Endodermal cell (in vitro differentiated cells): ENCODE measurements around the gene SUGP2. TPM values are rescaled to one million over a fixed set of nuclear protein-coding genes. Genes with fewer than 3 reads are reported as not detected.

Source experiments
- DNase-seq: peaks from one replicate; pipeline ENCODE4 v3.0.0-alpha.2; 2017
- H3K27ac ChIP-seq: 2 replicates; pipeline ENCODE4 v1.5.1; 2013; ENCODE audit warnings: mild to moderate bottlenecking, low read depth, low read length, moderate library complexity
- H3K27me3 ChIP-seq: 2 replicates; pipeline ENCODE4 v1.6.1; 2013; ENCODE audit warnings: mild to moderate bottlenecking, low read length, moderate library complexity; ENCODE audit not compliant: insufficient read depth, control insufficient read depth, poor library complexity, severe bottlenecking
- H3K36me3 ChIP-seq: 2 replicates; pipeline ENCODE4 v1.7.0; 2013; ENCODE audit warnings: mild to moderate bottlenecking, low read length, moderate library complexity; ENCODE audit not compliant: control insufficient read depth, insufficient read depth
- H3K4me1 ChIP-seq: one replicate; pipeline ENCODE4 v1.7.0; 2013; ENCODE audit warnings: low read length; ENCODE audit not compliant: control insufficient read depth, insufficient read depth
- H3K4me3 ChIP-seq: 2 replicates; pipeline ENCODE4 v1.5.1; 2013; ENCODE audit warnings: mild to moderate bottlenecking, low read length, moderate library complexity
- H3K9ac ChIP-seq: 2 replicates; pipeline ENCODE4 v1.6.1; 2013; ENCODE audit warnings: mild to moderate bottlenecking, low read length, moderate library complexity; ENCODE audit not compliant: poor library complexity, severe bottlenecking; ENCODE audit errors: extremely low read depth
- H3K9me3 ChIP-seq: 2 replicates; pipeline ENCODE4 v1.6.1; 2013; ENCODE audit warnings: mild to moderate bottlenecking, low read length, moderate library complexity; ENCODE audit not compliant: control insufficient read depth
- H3K27ac Mint-ChIP-seq: 2 replicates; pipeline ENCODE4 v1.8.0; 2020; ENCODE audit warnings: mixed read lengths
- H3K27me3 Mint-ChIP-seq: 2 replicates; pipeline ENCODE4 v1.8.0; 2021; ENCODE audit warnings: mild to moderate bottlenecking, mixed read lengths; ENCODE audit not compliant: insufficient read depth
- H3K36me3 Mint-ChIP-seq: 2 replicates; pipeline ENCODE4 v1.8.0; 2020; ENCODE audit warnings: low read depth, mixed read lengths
- H3K4me1 Mint-ChIP-seq: 2 replicates; pipeline ENCODE4 v1.8.0; 2020; ENCODE audit warnings: mixed read lengths
- H3K4me3 Mint-ChIP-seq: 2 replicates; pipeline ENCODE4 v1.8.0; 2020; ENCODE audit warnings: mild to moderate bottlenecking, moderate library complexity, mixed read lengths
- H3K9me3 Mint-ChIP-seq: 2 replicates; pipeline ENCODE4 v1.8.0; 2020; ENCODE audit warnings: mild to moderate bottlenecking, mixed read lengths
- CTCF ChIP-seq: fragments of 200-600 bp; sonication (generic); conservative IDR thresholded peaks from 2 replicates; pipeline ENCODE4 v1.5.0; 2021; ENCODE audit warnings: antibody characterized with exemption, mild to moderate bottlenecking
- WGBS, 2 experiments: methylation state at CpG; one replicate each; pipeline versions ENCODE4 v1.1.5 to v1.1.7; 2013; ENCODE audit warnings: missing lambda C conversion rate in 2 of 2, mixed read lengths in 1 of 2; ENCODE audit not compliant: insufficient coverage in 1 of 2, insufficient read length in 1 of 2; 5-methylcytosine and 5-hydroxymethylcytosine counted together
- total RNA-seq, 2 donors: library from RNA; stranded (reverse); fragmentation: NEBNext Ultra II Directional in 1 of 2; extraction: Animal tissue kit (Norgen Biotek cat#: 25700) in 1 of 2; gene quantifications; 2 replicates in 1 of 2; 3 replicates in 1 of 2; pipeline ENCODE4 v1.2.1, GENCODE V29; 2021

The SUGP2 gene
- total RNA-seq, 2 donors from 2014 or later = 121 to 157 TPM

DNA sequence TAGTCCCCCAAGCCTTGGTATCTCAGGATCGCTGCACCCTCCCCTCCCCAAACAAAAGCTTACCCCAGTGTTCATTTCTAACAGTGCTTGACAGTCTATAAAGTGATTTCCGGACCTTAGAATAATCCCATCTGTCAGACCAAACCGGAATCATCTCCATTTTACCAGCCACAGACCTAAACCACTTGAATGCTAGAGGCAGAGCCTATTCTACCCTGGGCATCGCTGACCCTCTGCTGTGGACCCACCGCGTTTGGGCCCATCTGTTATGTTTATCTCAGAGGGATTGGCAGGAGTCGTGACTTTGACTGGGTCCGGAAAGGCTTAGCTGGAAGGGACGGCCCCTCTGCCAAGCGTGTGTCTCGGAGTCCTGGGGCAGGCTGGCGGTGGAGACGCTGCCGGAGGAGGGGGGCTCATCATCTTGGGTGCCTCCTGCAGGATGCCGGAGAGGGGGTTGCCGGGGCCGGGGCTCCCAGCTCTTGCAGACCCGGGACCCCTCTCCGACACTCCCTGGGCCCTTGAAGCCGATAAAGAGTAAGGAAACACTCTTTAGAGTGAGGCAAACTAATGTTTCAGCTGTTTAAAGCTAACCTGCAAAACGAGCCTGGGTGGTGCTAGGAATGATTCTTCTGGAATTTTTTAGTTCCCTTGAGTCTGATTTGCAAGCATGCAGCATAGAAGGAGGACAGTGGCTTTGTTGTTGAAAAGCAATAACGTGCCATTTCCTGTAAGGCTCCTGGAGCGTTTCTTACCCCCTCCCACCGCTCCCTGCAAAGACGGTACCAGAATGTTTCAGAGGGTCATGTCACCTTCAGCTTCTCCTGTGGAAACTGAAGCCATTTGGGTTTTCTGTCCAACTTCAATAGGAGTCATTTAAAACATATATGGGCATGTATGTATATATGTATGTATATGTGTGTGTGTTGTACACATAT is 31.8 kb upstream of the SUGP2 start:
- Mint-ChIP-seq H3K27ac (no peak overlapping the region), H3K36me3 (peaks cover 8% of the 10 kb centered on the region), H3K27me3 (peaks cover 40% of the 10 kb centered on the region), H3K4me1 (peaks cover 19% of the 10 kb centered on the region), H3K4me3 (peak overlapping the region; percentile 59), H3K9me3 (no peaks in the 10 kb centered on the region)
- H3K27me3 ChIP-seq = peaks cover 16% of the 10 kb centered on the region
- H3K27ac ChIP-seq = no peak overlapping the region
- peaks cover under 1% of the 10 kb centered on the region for H3K36me3 ChIP-seq
- peak; percentile 71 for DNase-seq
- TF ChIP-seq CTCF = no peak
- no peaks in the 10 kb centered on the region for H3K4me1 ChIP-seq
- H3K9ac ChIP-seq = no peak overlapping the region
- no peaks in the 10 kb centered on the region for H3K9me3 ChIP-seq
- WGBS, 2 experiments = 23 to 26% methylated on average over 17 to 25 of the region's 25 CpGs
- peak overlapping the region; percentile 78 for H3K4me3 ChIP-seq

DNA sequence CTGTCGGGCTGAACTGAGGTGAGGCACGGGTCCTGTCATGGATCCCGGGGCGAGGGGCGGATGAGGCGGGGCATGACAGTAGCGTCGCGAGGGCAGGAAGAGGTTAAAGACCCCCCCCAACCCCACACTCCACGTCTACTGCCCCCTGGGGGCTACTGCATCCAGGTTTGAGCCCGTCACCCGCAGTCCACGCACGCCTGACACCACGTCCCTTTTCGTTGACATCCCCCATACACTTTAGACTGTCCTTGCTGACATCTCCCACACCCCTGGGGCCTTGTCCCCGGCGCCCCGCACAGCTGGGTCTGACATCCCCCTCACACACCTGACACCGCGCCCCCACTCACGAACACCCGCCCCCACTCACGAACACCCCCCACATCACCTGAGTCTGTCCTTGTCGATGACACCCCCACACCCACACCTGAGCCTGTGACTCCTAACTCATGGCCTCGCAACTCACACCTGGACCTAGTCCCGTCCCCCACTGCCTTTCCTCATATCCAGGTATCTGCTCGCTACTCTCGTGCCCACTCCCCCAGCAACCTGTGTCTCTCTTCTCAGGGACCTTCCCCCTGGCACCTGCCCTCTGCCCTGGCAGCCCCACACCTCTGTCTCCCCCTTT is 30.9 kb upstream of the SUGP2 start:
- peaks cover 36% of the 10 kb centered on the region for H3K27me3 Mint-ChIP-seq
- H3K36me3 Mint-ChIP-seq = peaks cover 16% of the 10 kb centered on the region
- peak; percentile 49 for TF ChIP-seq CTCF
- peak overlapping the region; percentile 59 for H3K4me3 Mint-ChIP-seq
- H3K4me1 Mint-ChIP-seq = peaks cover 19% of the 10 kb centered on the region
- Histone ChIP-seq H3K4me1 (no peaks in the 10 kb centered on the region), H3K27me3 (peaks cover 16% of the 10 kb centered on the region), H3K9ac (peak overlapping the region; percentile 15), H3K27ac (no peak overlapping the region), H3K9me3 (no peaks in the 10 kb centered on the region), H3K36me3 (peaks cover 7% of the 10 kb centered on the region), H3K4me3 (peak overlapping the region; percentile 78)
- WGBS, 2 experiments = 14 to 46% methylated on average over 2 to 26 of the region's 29 CpGs
- H3K27ac Mint-ChIP-seq = no peak overlapping the region
- no peak for DNase-seq
- H3K9me3 Mint-ChIP-seq = no peaks in the 10 kb centered on the region

DNA sequence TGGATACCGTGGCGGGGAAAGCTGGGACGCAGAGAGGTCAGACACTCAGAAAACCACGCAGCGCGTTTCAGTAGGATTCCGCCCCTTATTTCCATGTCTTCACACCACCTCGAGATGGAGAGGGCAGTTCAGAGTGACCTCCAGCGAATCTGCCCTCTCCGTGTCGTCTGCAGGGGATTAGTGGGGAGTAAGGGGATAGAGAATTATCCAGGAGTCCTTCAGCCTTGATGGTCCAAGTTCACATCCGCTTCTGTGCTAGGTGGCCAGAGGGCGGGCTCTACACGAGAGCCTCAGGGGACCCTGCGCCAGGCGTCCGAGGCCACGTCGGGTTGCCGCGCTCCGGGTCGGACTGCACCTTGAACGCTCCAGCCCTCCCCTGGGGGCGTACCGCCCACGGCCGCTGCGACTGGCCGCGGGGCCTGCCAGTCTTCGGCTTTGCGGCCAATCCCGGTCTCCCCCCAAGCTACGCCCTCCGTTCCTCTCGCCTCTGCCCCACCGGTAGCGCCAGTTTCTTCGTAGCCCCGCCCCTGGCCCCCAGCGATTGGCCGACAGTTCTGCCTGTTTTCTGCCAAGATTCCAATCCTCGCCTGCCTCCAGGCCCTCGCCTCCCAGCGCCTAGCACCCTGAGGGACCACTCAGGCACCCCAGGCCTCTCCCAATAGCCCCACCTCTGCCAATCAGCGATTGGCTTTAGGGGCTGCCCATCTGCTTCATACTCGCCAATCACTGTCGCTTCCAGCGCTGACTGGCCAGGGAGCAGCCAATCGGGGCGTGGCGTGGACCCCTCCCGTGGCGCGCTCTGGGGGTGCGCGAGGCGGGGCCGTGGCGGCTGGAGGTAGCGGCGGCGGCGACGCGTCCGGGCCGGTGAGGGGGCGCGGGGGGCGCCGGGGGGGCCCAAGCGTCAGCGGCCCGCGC is 30.1 kb upstream of the SUGP2 start, which contains the start of gene SLC25A42:
Gene SLC25A42 (plus strand): TSS at position 812 of the 915 bp plus-strand sequence. CDS start 32,131 bp downstream, outside the sequence.
- WGBS, 2 experiments = 5 to 8% methylated on average over 27 to 77 of the region's 77 CpGs
- Histone ChIP-seq H3K27me3 (peaks cover 16% of the 10 kb centered on the region), H3K27ac (peak within 1 kb of the TSS; percentile 49), H3K36me3 (peaks cover 13% of the 10 kb centered on the region), H3K9me3 (no peaks in the 10 kb centered on the region), H3K4me1 (no peaks in the 10 kb centered on the region), H3K4me3 (peak within 1 kb of the TSS; percentile 78), H3K9ac (peak within 1 kb of the TSS; percentile 32)
- Mint-ChIP-seq H3K4me1 (peaks cover 19% of the 10 kb centered on the region), H3K27me3 (peaks cover 31% of the 10 kb centered on the region), H3K4me3 (peak within 1 kb of the TSS; percentile 59), H3K36me3 (peaks cover 22% of the 10 kb centered on the region), H3K9me3 (no peaks in the 10 kb centered on the region), H3K27ac (peak within 1 kb of the TSS; percentile 90)
- no peak for TF ChIP-seq CTCF
- peak; percentile 100 for DNase-seq
